Measurements from ENCODE around the gene MED25. TPM values are rescaled to one million over a fixed set of nuclear protein-coding genes. Genes with fewer than 3 reads are reported as not detected.

Gene MED25
- total RNA-seq, 1 experiment from 2014 or later: 99.6 TPM

GRCh38 chr19:49882643-49883042 is 64.6 kb downstream of the MED25 start:
- Histone ChIP-seq H3K4me2 (no peak overlapping the region), H3K79me2 (ENCODE audit: low read depth) (peaks cover 15% of the 10 kb centered on the region), H2AFZ (no peak overlapping the region), H3K36me3 (ENCODE audit: low read depth) (peaks cover 25% of the 10 kb centered on the region; the same call in 1 of the 2 replicates), H4K20me1 (ENCODE audit: insufficient read depth) (peaks cover 12% of the 10 kb centered on the region), H3K9me2 (ENCODE audit: insufficient read depth) (no peaks in the 10 kb centered on the region), H3K27ac (no peak overlapping the region), H3K4me3 (no peak overlapping the region), H3K4me1 (replicated peaks; ENCODE audit: insufficient read depth) (peaks cover 13% of the 10 kb centered on the region), H3F3A (ENCODE audit: insufficient read depth, low read depth) (peaks cover 33% of the 10 kb centered on the region; the same call in 1 of the 2 replicates), H3K27me3 (ENCODE audit: insufficient read depth, low read depth) (no peaks in the 10 kb centered on the region), H3K9me3 (ENCODE audit: insufficient read depth, low read depth) (no peaks in the 10 kb centered on the region)
- BruUV-seq (replicated peaks): no TSS peak
- ChIA-PET POLR2A (ENCODE audit: unreplicated experiment) (no interaction called here), CTCF (no interaction called here)
- TF ChIP-seq CTCF (conservative IDR thresholded peaks at IDR 0.05) (no peak), EZH2 (IDR thresholded peaks at IDR 0.05; ENCODE audit: low read depth) (no peak)
- intact Hi-C loops (cut with micrococcal nuclease; ENCODE audit: unreplicated experiment): no loop called here
- DNase-seq: no peak

- Histone ChIP-seq H2AFZ (no peak overlapping the region), H3K9me2 (ENCODE audit: insufficient read depth) (no peaks in the 10 kb centered on the region), H3K9me3 (ENCODE audit: insufficient read depth, low read depth) (no peaks in the 10 kb centered on the region), H3K4me1 (replicated peaks; ENCODE audit: insufficient read depth) (peaks cover 13% of the 10 kb centered on the region), H3K36me3 (ENCODE audit: low read depth) (peaks cover 25% of the 10 kb centered on the region; the same call in 1 of the 2 replicates), H4K20me1 (ENCODE audit: insufficient read depth) (peaks cover 12% of the 10 kb centered on the region), H3F3A (ENCODE audit: insufficient read depth, low read depth) (peaks cover 33% of the 10 kb centered on the region; the same call in 1 of the 2 replicates), H3K4me3 (no peak overlapping the region), H3K79me2 (ENCODE audit: low read depth) (peaks cover 14% of the 10 kb centered on the region), H3K4me2 (no peak overlapping the region), H3K27ac (no peak overlapping the region), H3K27me3 (ENCODE audit: insufficient read depth, low read depth) (no peaks in the 10 kb centered on the region)
- POLR2A ChIA-PET (ENCODE audit: unreplicated experiment): no interaction called here
- CTCF ChIA-PET: no interaction called here
- no peak for DNase-seq
- no peak for TF ChIP-seq EZH2 (IDR thresholded peaks at IDR 0.05; ENCODE audit: low read depth)
- TF ChIP-seq CTCF (conservative IDR thresholded peaks at IDR 0.05): no peak
- intact Hi-C loops (cut with micrococcal nuclease; ENCODE audit: unreplicated experiment): no loop called here
- BruUV-seq (replicated peaks): no TSS peak
Observed at GRCh38 chr19:49883094-49883493, 65.0 kb downstream of the MED25 start.

GRCh38 chr19:49884109-49884508 is 66.0 kb downstream of the MED25 start:
- Histone ChIP-seq H3K9me3 (ENCODE audit: insufficient read depth, low read depth) (no peaks in the 10 kb centered on the region), H3K27me3 (ENCODE audit: insufficient read depth, low read depth) (no peaks in the 10 kb centered on the region), H3F3A (ENCODE audit: insufficient read depth, low read depth) (peaks cover 31% of the 10 kb centered on the region; the same call in 1 of the 2 replicates), H2AFZ (no peak overlapping the region), H3K27ac (no peak overlapping the region), H4K20me1 (ENCODE audit: insufficient read depth) (peaks cover 5% of the 10 kb centered on the region; the same call in 1 of the 2 replicates), H3K4me3 (no peak overlapping the region), H3K36me3 (ENCODE audit: low read depth) (peaks cover 25% of the 10 kb centered on the region; the same call in 1 of the 2 replicates), H3K9me2 (ENCODE audit: insufficient read depth) (no peaks in the 10 kb centered on the region), H3K4me2 (no peak overlapping the region), H3K79me2 (ENCODE audit: low read depth) (peaks cover 4% of the 10 kb centered on the region), H3K4me1 (replicated peaks; ENCODE audit: insufficient read depth) (0 out of 2 replicates have a peak, but pooled peaks cover 4% of the 10 kb centered on the region)
- intact Hi-C loops (cut with micrococcal nuclease; ENCODE audit: unreplicated experiment): no loop called here
- TF ChIP-seq CTCF (conservative IDR thresholded peaks at IDR 0.05) (no peak), EZH2 (IDR thresholded peaks at IDR 0.05; ENCODE audit: low read depth) (no peak)
- DNase-seq: no peak
- BruUV-seq (replicated peaks): no TSS peak
- ChIA-PET CTCF (no interaction called here), POLR2A (ENCODE audit: unreplicated experiment) (interaction anchor here (0.6 kb wide), 1 partner anchor 498 kb away, joined by 7 read pairs; no protein-coding TSS in a partner anchor)
